NOMO-1 treated with dmso at 0.1 percent for 144 hours (cell line): ENCODE results near the gene LIG4.
"Not testable (repeated sequence)": the region's sequence is repeated elsewhere in the genome, so short reads cannot be mapped to it uniquely, and the experiment has no call there.

Experiments
- DNase-seq: peaks from one replicate; lab custom pipeline; 2025; ENCODE audit not compliant: unreplicated experiment; lab: John Stamatoyannopoulos, UW

Gene LIG4

GRCh38 chr13:108215436-108215835 lies at the start of gene LIG4:
Gene LIG4 (minus strand): TSS chr13:108215536. CDS start chr13:108211268, 4,268 bp downstream.
- peak; percentile 78 for DNase-seq

- DNase-seq: no peak
Measured at GRCh38 chr13:108263621-108264355, 48.5 kb upstream of the LIG4 start.

GRCh38 chr13:108257248-108257647 lies 41.9 kb upstream of the LIG4 start:
- no peak for DNase-seq

GRCh38 chr13:108249150-108249549 lies 33.8 kb upstream of the LIG4 start:
- DNase-seq: no peak

- DNase-seq: no peak
Measured at GRCh38 chr13:108230377-108230776, 15.0 kb upstream of the LIG4 start.

- no peak for DNase-seq
Measured at GRCh38 chr13:108227651-108228272, 12.4 kb upstream of the LIG4 start.

GRCh38 chr13:108226184-108226583 lies 10.8 kb upstream of the LIG4 start:
- DNase-seq: no peak

- no peak for DNase-seq
Measured at GRCh38 chr13:108225440-108225839, 10.1 kb upstream of the LIG4 start.

GRCh38 chr13:108223687-108224503 lies 8.6 kb upstream of the LIG4 start:
- no peak for DNase-seq

- no peak for DNase-seq
Measured at GRCh38 chr13:108220041-108220440, 4.7 kb upstream of the LIG4 start.

- DNase-seq: peak; percentile 85
Measured at GRCh38 chr13:108218044-108218974, 3.0 kb upstream of the LIG4 start, which contains the start of gene ABHD13. Gene ABHD13 (plus strand): TSS chr13:108218392. CDS start chr13:108229219, 10,827 bp downstream.

GRCh38 chr13:108217307-108218043 lies 2.1 kb upstream of the LIG4 start:
- DNase-seq: not testable (repeated sequence)

GRCh38 chr13:108214441-108215271 lies 680 bp downstream of the LIG4 start:
- no peak for DNase-seq

GRCh38 chr13:108213946-108214345 lies 1.4 kb downstream of the LIG4 start:
- DNase-seq: no peak

- no peak for DNase-seq
Measured at GRCh38 chr13:108212886-108213285, 2.5 kb downstream of the LIG4 start.

- no peak for DNase-seq
Measured at GRCh38 chr13:108210551-108210950, 4.8 kb downstream of the LIG4 start.

GRCh38 chr13:108200781-108201398 lies 14.4 kb downstream of the LIG4 start:
- DNase-seq: no peak

GRCh38 chr13:108195861-108196260 lies 19.5 kb downstream of the LIG4 start:
- no peak for DNase-seq

GRCh38 chr13:108195146-108195545 lies 20.2 kb downstream of the LIG4 start:
- no peak for DNase-seq
